T-helper 2 cell treated with Interferon-gamma antibody and Interleukin-4, amounts not matched to agents 100 ng/mL and 5 ng/mL, for 36 hours (primary cell): Measurements from ENCODE around the gene SPATS2L. TPM values are rescaled to one million over a fixed set of nuclear protein-coding genes. Genes with fewer than 3 reads are reported as not detected.

Experiments
- intact Hi-C: fragments of 100-400 bp; cut with micrococcal nuclease; formaldehyde crosslinking; loops from one replicate; pipeline ENCODE4 v1.15.1; 2023
- total RNA-seq: library from RNA; stranded (reverse); gene quantifications from 2 replicates; pipeline ENCODE4 v1.2.3, GENCODE V29; 2022

The SPATS2L gene
- total RNA-seq, 1 donor from 2014 or later = 52.4 TPM

DNA sequence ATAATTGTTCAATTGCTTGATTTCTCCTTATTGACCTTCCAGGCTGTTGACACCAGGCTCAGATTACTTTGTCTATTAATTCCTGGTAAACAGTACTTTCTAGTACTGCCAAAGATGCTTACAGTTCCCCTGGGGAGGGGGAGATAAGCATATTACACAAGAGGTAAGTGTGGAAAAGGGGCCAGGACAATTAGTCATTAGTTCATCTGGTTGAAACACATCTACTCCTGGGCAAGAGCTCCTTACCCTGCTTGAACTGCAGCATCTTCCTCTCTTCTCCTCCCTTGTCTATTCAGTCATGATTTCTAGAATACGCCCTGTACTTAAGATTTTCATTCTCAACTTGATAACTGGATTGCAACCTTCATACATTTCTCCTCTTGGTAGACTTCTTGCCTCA, 10.4 kb upstream of the SPATS2L start:
- intact Hi-C loops = no loop called here

GRCh38 chr2:200297100-200297499, 9.4 kb upstream of the SPATS2L start:
- intact Hi-C loops = no loop called here

GRCh38 chr2:200297989-200298388, 8.5 kb upstream of the SPATS2L start:
- intact Hi-C loops = no loop called here

- intact Hi-C loops = no loop called here
Measured at GRCh38 chr2:200298816-200299215, 7.7 kb upstream of the SPATS2L start.

GRCh38 chr2:200300065-200300464, 6.4 kb upstream of the SPATS2L start:
- intact Hi-C loops = no loop called here

DNA sequence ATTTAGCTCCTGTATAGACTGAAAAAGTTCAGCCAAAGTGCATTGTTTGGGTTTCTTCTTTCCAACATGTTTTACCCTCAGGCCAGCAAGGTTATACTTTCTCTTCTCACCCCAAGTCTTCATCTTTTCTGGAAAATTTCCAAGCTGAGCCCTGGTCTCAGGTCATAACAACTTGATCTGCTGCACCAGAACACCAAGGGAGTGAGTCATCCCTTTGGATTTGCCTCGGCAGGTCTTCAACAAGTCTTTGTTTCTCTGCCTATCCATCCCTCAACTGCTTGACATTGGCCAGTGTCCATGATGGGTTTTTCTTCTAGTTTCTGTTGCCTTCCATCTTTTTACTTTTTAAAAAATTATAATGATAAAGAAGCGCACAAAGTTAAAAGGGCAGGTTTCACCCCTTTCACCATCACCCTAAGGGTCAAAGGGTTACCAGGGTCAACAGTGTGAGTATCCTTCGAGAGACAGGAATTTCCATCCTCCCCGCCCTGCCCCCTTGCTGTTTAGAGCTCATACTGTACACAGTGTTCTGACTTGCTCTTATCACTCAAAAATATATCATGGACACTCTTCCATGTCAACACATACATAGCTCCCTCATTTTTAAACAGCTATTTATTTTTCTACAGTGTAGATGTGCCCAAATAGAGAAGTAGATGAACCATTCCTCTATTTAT, 5.7 kb upstream of the SPATS2L start:
- intact Hi-C loops = no loop called here

DNA sequence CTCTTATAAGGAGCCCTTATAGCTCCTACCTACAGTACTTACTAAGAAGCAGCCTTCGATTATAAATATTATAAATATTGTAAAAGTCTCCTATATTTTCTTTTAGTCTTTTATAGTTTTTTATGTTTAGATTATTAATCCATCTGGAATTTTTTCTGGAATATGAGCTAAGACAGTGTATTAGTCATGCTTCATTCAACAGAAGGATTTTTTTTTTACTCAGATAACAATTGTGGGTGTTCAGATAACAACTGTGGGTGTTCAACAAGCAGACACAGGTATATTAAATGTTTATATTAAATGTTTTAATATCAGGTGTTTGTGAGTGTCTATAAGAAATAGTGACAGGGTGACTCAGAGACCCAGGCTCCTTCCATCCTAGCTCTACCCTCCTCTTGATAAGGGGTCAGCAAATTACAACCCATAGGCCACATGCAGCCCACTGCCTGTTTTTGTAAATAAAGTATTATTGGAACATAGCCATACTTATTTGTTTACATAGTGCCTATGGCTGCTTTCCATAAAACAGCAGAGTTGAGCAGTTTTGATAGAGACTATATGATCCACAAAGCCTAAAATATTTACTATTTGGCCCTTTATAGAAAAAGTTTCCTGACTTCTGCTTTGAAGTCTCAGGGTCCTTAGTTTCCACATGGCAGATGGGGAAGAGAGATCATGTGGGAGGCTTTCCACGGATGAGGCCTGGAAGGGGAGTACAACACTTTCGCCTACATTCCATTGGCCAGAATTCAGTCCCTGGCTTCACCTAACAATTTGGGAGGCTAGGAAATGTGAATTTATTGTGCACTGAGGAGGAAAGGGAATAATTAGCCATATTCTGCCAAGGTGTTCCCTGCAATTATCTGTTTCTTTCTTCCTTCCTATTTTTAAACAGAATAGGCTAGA, 4.3 kb upstream of the SPATS2L start:
- intact Hi-C loops = no loop called here

GRCh38 chr2:200302940-200303727, 3.4 kb upstream of the SPATS2L start:
- intact Hi-C loops = no loop called here

DNA sequence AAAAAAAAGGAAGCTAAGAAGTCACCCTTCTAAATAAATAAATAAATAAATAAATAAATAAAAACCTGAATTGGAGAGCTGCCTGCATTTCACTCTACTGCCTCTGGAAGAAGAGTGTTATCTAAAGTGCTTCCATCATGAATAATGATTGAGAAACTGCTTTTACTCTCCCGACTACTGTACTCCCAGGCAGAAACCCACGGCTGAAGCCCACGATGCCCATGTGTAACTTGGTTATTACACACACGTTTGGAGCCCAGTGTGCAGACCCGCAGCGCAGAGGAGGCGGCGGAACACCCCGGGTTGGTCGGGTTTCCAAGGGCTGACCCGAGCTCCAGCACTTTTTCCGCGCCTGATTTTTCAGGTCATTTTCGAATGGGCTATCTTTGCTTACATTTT, 697 bp upstream of the SPATS2L start:
- intact Hi-C loops = loop anchor here (2.0 to 5.0 kb wide), 5 partner anchors 177 to 507 kb away; partner anchors contain the start of genes BZW1, C2orf69 and SGO2

GRCh38 chr2:200306931-200307723, 634 bp downstream of the SPATS2L start:
- intact Hi-C loops = loop anchor here (1.0 to 5.0 kb wide), 7 partner anchors 67 to 505 kb away; partner anchors contain the start of genes BZW1, C2orf69, KCTD18 and SGO2

- intact Hi-C loops = loop anchor here (1.0 to 5.0 kb wide), 8 partner anchors 66 to 504 kb away; partner anchors contain the start of genes BZW1, C2orf69, KCTD18 and SGO2
Measured at GRCh38 chr2:200307724-200308545, 1.4 kb downstream of the SPATS2L start.

- intact Hi-C loops = loop anchor here (2.0 to 5.0 kb wide), 5 partner anchors 158 to 504 kb away; partner anchors contain the start of genes BZW1 and C2orf69
Measured at GRCh38 chr2:200308546-200309295, 2.2 kb downstream of the SPATS2L start.

GRCh38 chr2:200309296-200310049, 3.0 kb downstream of the SPATS2L start:
- intact Hi-C loops = loop anchor here (2.0 to 5.0 kb wide), 5 partner anchors 157 to 503 kb away; partner anchors contain the start of genes BZW1 and C2orf69

DNA sequence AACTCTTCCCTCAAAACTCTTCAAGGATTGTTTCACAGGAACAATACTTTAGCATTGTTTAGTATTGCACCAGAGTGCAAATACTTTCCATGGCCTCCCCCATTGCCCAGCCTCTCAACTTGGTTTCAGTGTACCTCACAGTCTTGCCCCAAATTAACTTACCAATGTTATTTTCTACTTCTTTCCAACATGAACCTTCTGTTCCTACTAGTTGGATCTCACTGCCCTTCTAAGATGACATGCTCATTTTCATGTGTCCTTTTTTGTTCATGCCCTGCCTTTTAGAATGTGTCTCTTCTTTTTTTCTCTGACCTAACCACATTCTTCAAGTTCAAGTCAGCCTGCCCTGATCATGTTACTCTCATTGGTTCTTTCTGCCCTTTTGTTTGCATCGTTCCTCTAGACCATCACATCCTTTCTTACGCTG, 4.1 kb downstream of the SPATS2L start:
- intact Hi-C loops = no loop called here

DNA sequence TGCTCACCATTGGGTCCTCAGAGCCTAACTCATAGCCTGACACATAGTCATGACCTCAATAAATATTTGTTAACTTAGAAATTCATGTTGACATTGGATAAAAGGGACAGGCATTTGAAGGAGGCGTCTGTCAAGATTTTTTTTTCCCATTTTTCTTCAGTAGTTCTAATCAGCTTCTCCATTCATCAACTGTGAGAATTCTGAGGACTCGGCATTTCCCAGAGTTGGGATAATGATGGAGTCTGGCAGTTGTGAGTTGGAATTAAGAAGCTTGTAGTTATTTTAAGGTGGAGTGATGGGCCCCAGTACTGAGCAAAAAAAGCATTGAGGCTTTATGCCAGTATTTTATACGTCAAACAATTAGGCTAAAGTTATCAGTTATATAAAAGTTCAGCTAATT, 4.6 kb downstream of the SPATS2L start:
- intact Hi-C loops = no loop called here

DNA sequence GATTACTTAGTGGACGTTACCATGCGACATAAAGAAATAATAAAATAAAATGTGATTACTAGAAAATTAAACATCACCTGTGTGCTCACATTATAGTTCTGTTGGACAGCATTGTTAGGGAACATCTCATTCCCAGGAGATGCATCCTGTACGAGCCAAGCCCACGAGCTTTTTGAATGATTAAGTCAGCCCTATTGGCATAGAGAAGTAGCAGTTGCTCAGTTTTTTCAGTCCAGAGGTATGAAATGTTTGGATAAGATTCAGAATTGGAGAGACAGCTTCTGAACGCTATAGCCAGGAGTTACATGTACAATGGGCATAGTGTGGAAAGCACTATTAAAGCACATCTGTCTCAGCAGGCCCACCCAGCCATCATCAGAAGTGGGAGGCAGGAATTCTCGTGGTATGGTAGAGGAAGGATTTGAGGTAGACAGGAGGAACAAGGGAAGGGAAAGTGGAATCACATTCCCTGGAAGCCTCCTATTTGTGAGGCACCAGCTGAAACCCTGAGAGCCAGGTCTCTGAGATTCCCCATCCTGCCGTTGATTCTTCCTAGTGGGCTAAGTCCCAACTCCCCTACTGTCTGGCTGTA, 8.6 kb downstream of the SPATS2L start:
- intact Hi-C loops = no loop called here

DNA sequence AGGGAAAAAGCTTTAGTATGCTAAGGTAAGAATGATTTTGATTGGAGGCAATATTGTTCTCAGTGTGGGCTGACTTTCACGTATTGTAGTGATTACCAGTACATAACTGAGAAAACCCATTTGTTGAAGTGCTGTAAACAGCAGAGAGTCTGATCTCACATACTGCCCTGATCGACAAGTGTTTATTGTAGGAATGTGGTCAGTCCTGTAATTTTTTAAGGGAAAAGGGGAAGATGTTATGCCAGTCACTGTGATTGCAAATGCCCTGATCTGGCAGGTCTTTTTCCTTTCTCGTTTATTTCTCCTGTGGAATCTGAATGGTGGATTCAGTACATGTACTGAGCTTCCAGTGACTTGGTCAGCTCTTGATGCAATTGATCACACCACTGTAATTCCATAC, 11.5 kb downstream of the SPATS2L start:
- intact Hi-C loops = no loop called here
